Astrocyte of the cerebellum (primary cell): ENCODE results near the gene PARVB.

Source experiments
- DNase-seq: peaks from one replicate; pipeline ENCODE4 v3.0.0-alpha.2; 2011; ENCODE audit warnings: low read depth
- H3K4me3 ChIP-seq: 2 replicates; pipeline ENCODE4 v1.5.1; 2011; ENCODE audit warnings: mild to moderate bottlenecking, low read depth, low read length, moderate library complexity
- CTCF ChIP-seq: IDR thresholded peaks from 2 replicates; pipeline ENCODE4 v1.5.1; 2012; ENCODE audit warnings: low read length, low read depth, moderate library complexity, mild to moderate bottlenecking; ENCODE audit errors: missing control alignments
- in situ Hi-C: cut with HindIII; loops from 2 replicates; pipeline ENCODE4 v1.10.0; 2017; ENCODE audit warnings: low sequenced_read_pairs

Gene PARVB

GRCh38 chr22:44086271-44087088, 62.4 kb downstream of the PARVB start:
- peak overlapping the region; percentile 34 for H3K4me3 ChIP-seq
- peak; percentile 43 for DNase-seq
- TF ChIP-seq CTCF, result no peak
- in situ Hi-C loops, result loop anchor here (10.0 kb wide), 1 partner anchor 368 kb away; no protein-coding TSS in a partner anchor

GRCh38 chr22:44087089-44087430, 63.0 kb downstream of the PARVB start:
- in situ Hi-C loops, result loop anchor here (10.0 kb wide), 1 partner anchor 368 kb away; no protein-coding TSS in a partner anchor
- no peak for TF ChIP-seq CTCF
- DNase-seq, result no peak
- peak overlapping the region; percentile 34 for H3K4me3 ChIP-seq

- peak overlapping the region; percentile 1 for H3K4me3 ChIP-seq
- DNase-seq, result peak; percentile 33
- TF ChIP-seq CTCF, result no peak
- in situ Hi-C loops, result loop anchor here (10.0 kb wide), 1 partner anchor 366 kb away; no protein-coding TSS in a partner anchor
These were observed 65.0 kb downstream of the PARVB start for GRCh38 chr22:44088976-44089570.

GRCh38 chr22:44089717-44090570, 65.8 kb downstream of the PARVB start:
- H3K4me3 ChIP-seq, result no peak overlapping the region
- no peak for DNase-seq
- no peak for TF ChIP-seq CTCF
- in situ Hi-C loops, result loop anchor here (10.0 kb wide), 1 partner anchor 365 kb away; no protein-coding TSS in a partner anchor

- H3K4me3 ChIP-seq, result no peak overlapping the region
- TF ChIP-seq CTCF, result no peak
- DNase-seq, result no peak
- in situ Hi-C loops, result no loop called here
These were observed 66.4 kb downstream of the PARVB start for GRCh38 chr22:44090571-44090905.

- in situ Hi-C loops, result no loop called here
- no peak overlapping the region for H3K4me3 ChIP-seq
- no peak for DNase-seq
- TF ChIP-seq CTCF, result peak; percentile 56
These were observed 67.1 kb downstream of the PARVB start for GRCh38 chr22:44091021-44091721.
